H9 (cell line): ENCODE results near the gene LDLRAD4. TPM values are rescaled to one million over a fixed set of nuclear protein-coding genes. Genes with fewer than 3 reads are reported as not detected.

Source experiments
- DNase-seq: peaks from one replicate; pipeline ENCODE4 v3.0.0-alpha.2; 2017
- H2AFZ ChIP-seq: one replicate; pipeline ENCODE4 v1.6.1; 2013; ENCODE audit warnings: mild to moderate bottlenecking, low read length, control low read depth, moderate library complexity
- H2AK5ac ChIP-seq: 2 replicates; pipeline ENCODE4 v1.6.1; 2013; ENCODE audit warnings: low read length, control low read depth, mixed read lengths; ENCODE audit not compliant: insufficient read length
- H2BK120ac ChIP-seq: one replicate; pipeline ENCODE4 v1.6.1; 2013; ENCODE audit warnings: low read depth, mild to moderate bottlenecking, low read length, control low read depth, inconsistent platforms; ENCODE audit not compliant: poor library complexity, severe bottlenecking
- H2BK12ac ChIP-seq: 2 replicates; pipeline ENCODE4 v1.6.1; 2013; ENCODE audit warnings: low read length, control low read depth, mixed read lengths, low read depth; ENCODE audit not compliant: insufficient read length
- H2BK15ac ChIP-seq: 2 replicates; pipeline ENCODE4 v1.6.1; 2013; ENCODE audit warnings: low read depth, low read length, control low read depth
- H2BK20ac ChIP-seq: one replicate; pipeline ENCODE4 v1.6.1; 2013; ENCODE audit warnings: low read depth, mild to moderate bottlenecking, low read length, control low read depth, inconsistent platforms; ENCODE audit not compliant: poor library complexity, severe bottlenecking
- H2BK5ac ChIP-seq: 2 replicates; pipeline ENCODE4 v1.6.1; 2013; ENCODE audit warnings: low read length, control low read depth, mixed read lengths; ENCODE audit not compliant: insufficient read length
- H3K14ac ChIP-seq: 2 replicates; pipeline ENCODE4 v1.6.1; 2013; ENCODE audit warnings: low read length, control low read depth; ENCODE audit not compliant: insufficient read depth
- H3K18ac ChIP-seq: 2 replicates; pipeline ENCODE4 v1.6.1; 2013; ENCODE audit warnings: low read depth, mild to moderate bottlenecking, mixed read lengths, low read length, control low read depth; ENCODE audit not compliant: insufficient read length
- H3K23ac ChIP-seq: 2 replicates; pipeline ENCODE4 v1.6.1; 2013; ENCODE audit warnings: low read length, control low read depth, mixed read lengths, low read depth; ENCODE audit not compliant: insufficient read length
- H3K23me2 ChIP-seq: 2 replicates; pipeline ENCODE4 v1.6.1; 2013; ENCODE audit warnings: low read depth, mild to moderate bottlenecking, mixed read lengths, low read length, control low read depth; ENCODE audit not compliant: insufficient read length, poor library complexity, severe bottlenecking
- H3K27ac ChIP-seq: 2 replicates; pipeline ENCODE4 v1.5.1; 2013; ENCODE audit warnings: low read length, control low read depth, mixed read lengths, low read depth; ENCODE audit not compliant: insufficient read length
- H3K27me3 ChIP-seq: 2 replicates; pipeline ENCODE4 v1.6.1; 2013; ENCODE audit warnings: low read length, control low read depth, inconsistent platforms; ENCODE audit not compliant: insufficient read depth
- H3K4ac ChIP-seq: 2 replicates; pipeline ENCODE4 v1.6.1; 2013; ENCODE audit warnings: low read depth, mild to moderate bottlenecking, control low read depth, inconsistent platforms, low read length, moderate library complexity
- H3K4me1 ChIP-seq: 2 replicates; pipeline ENCODE4 v1.6.1; 2013; ENCODE audit warnings: low read length, control low read depth, inconsistent platforms; ENCODE audit not compliant: insufficient read depth
- H3K4me2 ChIP-seq: 2 replicates; pipeline ENCODE4 v1.6.1; 2013; ENCODE audit warnings: low read length, control low read depth, mixed read lengths; ENCODE audit not compliant: insufficient read length, insufficient read depth
- H3K56ac ChIP-seq: 2 replicates; pipeline ENCODE4 v1.6.1; 2013; ENCODE audit warnings: low read depth, mild to moderate bottlenecking, mixed read lengths, low read length, control low read depth; ENCODE audit not compliant: insufficient read length
- H3K79me1 ChIP-seq: 2 replicates; pipeline ENCODE4 v1.6.1; 2013; ENCODE audit warnings: low read depth, mild to moderate bottlenecking, moderate library complexity, low read length, control low read depth, inconsistent platforms; ENCODE audit not compliant: insufficient read depth, poor library complexity, severe bottlenecking
- H3K79me2 ChIP-seq: 2 replicates; pipeline ENCODE4 v1.6.1; 2013; ENCODE audit warnings: low read length, control low read depth, inconsistent platforms; ENCODE audit not compliant: insufficient read depth
- H3K9ac ChIP-seq: 2 replicates; pipeline ENCODE4 v1.6.1; 2013; ENCODE audit warnings: low read length, control low read depth, mixed read lengths; ENCODE audit not compliant: insufficient read length; ENCODE audit errors: extremely low read depth
- H3K9me3 ChIP-seq: one replicate; pipeline ENCODE4 v1.6.1; 2013; ENCODE audit warnings: low read depth, low read length, inconsistent platforms; ENCODE audit not compliant: control insufficient read depth
- H3T11ph ChIP-seq: one replicate; pipeline ENCODE4 v1.6.1; 2013; ENCODE audit warnings: mild to moderate bottlenecking, low read length, control low read depth, inconsistent platforms
- H4K20me1 ChIP-seq: one replicate; pipeline ENCODE4 v1.6.1; 2013; ENCODE audit not compliant: control insufficient read depth, insufficient read length, insufficient read depth
- H4K5ac ChIP-seq: 2 replicates; pipeline ENCODE4 v1.6.1; 2013; ENCODE audit warnings: low read depth, mild to moderate bottlenecking, mixed read lengths, low read length, control low read depth; ENCODE audit not compliant: insufficient read length
- H4K8ac ChIP-seq: replicated peaks from 2 replicates; pipeline ENCODE4 v1.6.1; 2013; ENCODE audit warnings: low read length, control low read depth, mixed read lengths, low read depth; ENCODE audit not compliant: insufficient read length
- H4K91ac ChIP-seq: 2 replicates; pipeline ENCODE4 v1.6.1; 2013; ENCODE audit warnings: low read depth, mild to moderate bottlenecking, moderate library complexity, mixed read lengths, low read length, control low read depth; ENCODE audit not compliant: insufficient read length
- H3K27ac Mint-ChIP-seq, 3 experiments: 2 replicates in 2 of 3; 3 replicates in 1 of 3; pipeline ENCODE4 v1.8.0; 2020 to 2021; ENCODE audit warnings: mixed read lengths in 3 of 3, mild to moderate bottlenecking in 1 of 3, moderate library complexity in 1 of 3
- H3K27me3 Mint-ChIP-seq: 2 replicates; pipeline ENCODE4 v1.8.0; 2021; ENCODE audit warnings: low read depth, mild to moderate bottlenecking, moderate library complexity, mixed read lengths
- H3K36me3 Mint-ChIP-seq, 3 experiments: 2 replicates in 2 of 3; 3 replicates in 1 of 3; pipeline ENCODE4 v1.8.0; 2020 to 2021; ENCODE audit warnings: low read depth in 3 of 3, mixed read lengths in 3 of 3; ENCODE audit not compliant: insufficient read depth in 1 of 3
- H3K4me1 Mint-ChIP-seq, 2 experiments: 2 replicates each; pipeline ENCODE4 v1.8.0; 2020; ENCODE audit warnings: mixed read lengths in 2 of 2
- H3K4me3 Mint-ChIP-seq, 2 experiments: 2 replicates in 1 of 2; 3 replicates in 1 of 2; pipeline ENCODE4 v1.8.0; 2020 to 2021; ENCODE audit warnings: mild to moderate bottlenecking in 2 of 2, mixed read lengths in 2 of 2, moderate library complexity in 1 of 2
- H3K9me3 Mint-ChIP-seq, 2 experiments: 2 replicates in 1 of 2; 3 replicates in 1 of 2; pipeline ENCODE4 v1.8.0; 2020; ENCODE audit warnings: mild to moderate bottlenecking in 2 of 2, mixed read lengths in 2 of 2, moderate library complexity in 1 of 2
- WGBS: extraction: QIAGEN DNeasy Blood & Tissue Kit; methylation state at CpG from one replicate; pipeline ENCODE4 v1.1.7; 2013; ENCODE audit warnings: missing lambda C conversion rate, low lambda C conversion rate, mixed read lengths; ENCODE audit not compliant: insufficient read length; ENCODE audit errors: extremely low coverage; 5-methylcytosine and 5-hydroxymethylcytosine counted together
- total RNA-seq: library from RNA; stranded (reverse); gene quantifications from 2 replicates; pipeline ENCODE4 v1.2.1, GENCODE V29; 2021
- TF ChIP-seq, protein P1 (sequence below): fragments of 200-600 bp; sonication (generic); conservative IDR thresholded peaks from 3 replicates; pipeline ENCODE4 v1.8.0; 2021; ENCODE audit warnings: antibody characterized with exemption, mild to moderate bottlenecking

LDLRAD4 gene
- total RNA-seq, 1 experiment from 2014 or later: 3.9 TPM

DNA sequence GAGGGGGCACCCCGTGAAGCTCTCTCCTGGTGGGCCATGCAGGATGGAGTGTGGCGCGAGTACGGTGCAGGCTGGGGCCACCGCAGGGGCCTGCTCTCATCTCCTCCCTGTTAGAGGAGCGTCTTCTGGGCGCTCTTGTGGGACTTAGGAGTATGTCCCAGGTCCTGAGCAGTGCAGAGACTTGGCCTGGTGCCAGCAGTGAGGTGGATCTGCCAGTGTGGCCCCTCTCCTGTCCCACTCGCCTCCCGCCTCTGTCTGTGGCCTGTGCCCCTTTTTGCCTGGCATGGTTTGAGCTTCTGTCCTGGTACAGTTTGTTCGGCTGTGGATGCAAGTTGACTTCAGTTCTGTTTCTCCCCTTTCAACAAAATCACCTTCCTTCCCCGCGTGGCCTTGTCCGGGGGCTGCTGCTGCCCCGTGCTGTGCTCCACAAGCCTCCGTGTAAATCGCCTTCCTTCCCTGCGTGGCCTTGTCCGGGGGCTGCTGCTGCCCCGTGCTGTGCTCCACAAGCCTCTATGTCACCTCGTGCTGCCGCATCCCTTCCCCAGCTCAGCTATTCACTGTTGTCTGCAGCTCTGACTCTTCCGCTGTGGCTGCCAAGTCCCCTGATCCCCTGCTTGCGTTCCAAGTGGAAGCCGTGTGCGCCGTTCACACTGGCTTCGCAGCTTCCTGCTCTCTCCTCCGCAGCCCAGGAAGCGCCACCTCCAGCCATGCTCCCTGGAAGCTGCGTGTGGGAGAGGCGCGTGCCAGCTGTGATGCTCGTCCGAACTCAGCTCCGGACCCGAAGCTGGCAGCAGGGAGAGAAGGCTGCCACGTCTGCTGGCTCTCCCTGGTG, 13.7 kb downstream of the LDLRAD4 start:
- H3K18ac ChIP-seq: no peak overlapping the region
- no peak overlapping the region for H4K8ac ChIP-seq
- H2BK20ac ChIP-seq: no peak overlapping the region
- no peak overlapping the region for H2AFZ ChIP-seq
- H2AK5ac ChIP-seq: no peak overlapping the region
- DNase-seq: no peak
- H2BK15ac ChIP-seq: no peak overlapping the region
- H4K91ac ChIP-seq: no peak overlapping the region
- no peak overlapping the region for H3K23ac ChIP-seq
- no peak overlapping the region for H2BK12ac ChIP-seq
- no peaks in the 10 kb centered on the region for H3K9me3 ChIP-seq
- H3K27me3 ChIP-seq: no peaks in the 10 kb centered on the region
- Mint-ChIP-seq H3K4me3 (no peak overlapping the region), H3K4me1 (peaks cover 13 to 22% of the 10 kb centered on the region in 2 experiments), H3K9me3 (no peaks in the 10 kb centered on the region), H3K36me3 (no peaks in the 10 kb centered on the region), H3K27ac (peak overlapping the region in 2 of 3 experiments; percentile 23 to 73; a peak in 3 of 7 replicates), H3K27me3 (peaks cover 6% of the 10 kb centered on the region)
- H3K79me1 ChIP-seq: no peaks in the 10 kb centered on the region
- H3K4me2 ChIP-seq: no peak overlapping the region
- H2BK120ac ChIP-seq: no peak overlapping the region
- H3K56ac ChIP-seq: no peak overlapping the region
- no peak overlapping the region for H3K4ac ChIP-seq
- H2BK5ac ChIP-seq: no peak overlapping the region
- no peaks in the 10 kb centered on the region for H3K79me2 ChIP-seq
- H3K4me1 ChIP-seq: no peaks in the 10 kb centered on the region
- no peak overlapping the region for H3K14ac ChIP-seq
- no CpG with 5 or more reads among the region's 37 CpGs for WGBS
- H4K5ac ChIP-seq: no peak overlapping the region
- TF ChIP-seq, protein P1, sequence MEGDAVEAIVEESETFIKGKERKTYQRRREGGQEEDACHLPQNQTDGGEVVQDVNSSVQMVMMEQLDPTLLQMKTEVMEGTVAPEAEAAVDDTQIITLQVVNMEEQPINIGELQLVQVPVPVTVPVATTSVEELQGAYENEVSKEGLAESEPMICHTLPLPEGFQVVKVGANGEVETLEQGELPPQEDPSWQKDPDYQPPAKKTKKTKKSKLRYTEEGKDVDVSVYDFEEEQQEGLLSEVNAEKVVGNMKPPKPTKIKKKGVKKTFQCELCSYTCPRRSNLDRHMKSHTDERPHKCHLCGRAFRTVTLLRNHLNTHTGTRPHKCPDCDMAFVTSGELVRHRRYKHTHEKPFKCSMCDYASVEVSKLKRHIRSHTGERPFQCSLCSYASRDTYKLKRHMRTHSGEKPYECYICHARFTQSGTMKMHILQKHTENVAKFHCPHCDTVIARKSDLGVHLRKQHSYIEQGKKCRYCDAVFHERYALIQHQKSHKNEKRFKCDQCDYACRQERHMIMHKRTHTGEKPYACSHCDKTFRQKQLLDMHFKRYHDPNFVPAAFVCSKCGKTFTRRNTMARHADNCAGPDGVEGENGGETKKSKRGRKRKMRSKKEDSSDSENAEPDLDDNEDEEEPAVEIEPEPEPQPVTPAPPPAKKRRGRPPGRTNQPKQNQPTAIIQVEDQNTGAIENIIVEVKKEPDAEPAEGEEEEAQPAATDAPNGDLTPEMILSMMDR: no peak
- no peaks in the 10 kb centered on the region for H4K20me1 ChIP-seq
- H3K9ac ChIP-seq: no peak overlapping the region
- H3T11ph ChIP-seq: no peak overlapping the region
- H3K23me2 ChIP-seq: no peaks in the 10 kb centered on the region
- H3K27ac ChIP-seq: no peak overlapping the region
